ENCODE data around the gene NBEAL1. TPM values are rescaled to one million over a fixed set of nuclear protein-coding genes. Genes with fewer than 3 reads are reported as not detected.
"Not testable (repeated sequence)": the region's sequence is repeated elsewhere in the genome, so short reads cannot be mapped to it uniquely, and the experiment has no call there.

The NBEAL1 gene
- total RNA-seq, 1 donor from 2014 or later: 29.0 TPM

DNA sequence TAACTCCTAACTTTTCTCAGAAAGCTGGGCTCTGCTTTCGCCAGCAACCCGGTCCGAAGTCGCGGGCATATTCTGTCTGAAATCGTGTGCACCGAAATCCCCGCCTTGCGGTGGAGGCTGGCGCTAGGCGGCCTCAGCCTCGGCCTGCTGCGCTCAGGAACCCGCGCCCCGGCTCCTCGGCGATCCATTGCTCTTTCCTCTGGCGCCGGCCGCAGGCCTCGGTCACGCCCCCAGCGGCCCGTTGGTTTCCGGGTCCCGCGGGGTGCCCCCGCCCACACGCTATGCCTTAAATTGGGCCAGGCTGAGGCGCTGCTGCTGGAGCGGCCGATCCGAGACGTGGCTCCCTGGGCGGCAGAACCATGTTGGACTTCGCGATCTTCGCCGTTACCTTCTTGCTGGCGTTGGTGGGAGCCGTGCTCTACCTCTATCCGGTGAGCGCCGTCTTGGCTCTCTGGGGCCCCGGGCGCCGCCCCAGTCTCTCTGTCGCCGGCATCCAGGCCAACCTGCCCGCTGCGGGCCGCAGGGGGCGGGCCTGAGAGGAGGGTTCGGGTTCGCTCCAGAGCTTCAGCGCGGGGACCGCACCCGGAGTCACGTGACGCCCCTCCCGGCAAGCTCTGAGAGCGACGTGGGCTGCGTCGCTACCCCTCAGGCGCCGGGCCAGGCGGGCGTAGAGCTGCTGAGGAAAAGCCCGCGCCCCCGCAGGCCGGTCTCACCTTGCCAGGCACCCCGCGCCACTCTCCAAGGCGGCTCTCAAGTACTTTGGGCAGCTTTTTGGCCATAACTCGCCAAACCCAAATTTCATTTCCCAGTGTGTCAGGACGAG lies 224.2 kb downstream of the NBEAL1 start, which contains the start of gene CYP20A1:
CYP20A1 (plus strand) TSS at position 315 of the 823 bp plus-strand sequence; CDS start at position 360, 45 bp downstream.
- H3K4me3 Mint-ChIP-seq (ENCODE audit: unreplicated experiment): peak within 1 kb of the TSS; percentile 99
- peak within 1 kb of the TSS; percentile 99 for H3K27ac Mint-ChIP-seq (ENCODE audit: unreplicated experiment)
- TF ChIP-seq, protein P1, sequence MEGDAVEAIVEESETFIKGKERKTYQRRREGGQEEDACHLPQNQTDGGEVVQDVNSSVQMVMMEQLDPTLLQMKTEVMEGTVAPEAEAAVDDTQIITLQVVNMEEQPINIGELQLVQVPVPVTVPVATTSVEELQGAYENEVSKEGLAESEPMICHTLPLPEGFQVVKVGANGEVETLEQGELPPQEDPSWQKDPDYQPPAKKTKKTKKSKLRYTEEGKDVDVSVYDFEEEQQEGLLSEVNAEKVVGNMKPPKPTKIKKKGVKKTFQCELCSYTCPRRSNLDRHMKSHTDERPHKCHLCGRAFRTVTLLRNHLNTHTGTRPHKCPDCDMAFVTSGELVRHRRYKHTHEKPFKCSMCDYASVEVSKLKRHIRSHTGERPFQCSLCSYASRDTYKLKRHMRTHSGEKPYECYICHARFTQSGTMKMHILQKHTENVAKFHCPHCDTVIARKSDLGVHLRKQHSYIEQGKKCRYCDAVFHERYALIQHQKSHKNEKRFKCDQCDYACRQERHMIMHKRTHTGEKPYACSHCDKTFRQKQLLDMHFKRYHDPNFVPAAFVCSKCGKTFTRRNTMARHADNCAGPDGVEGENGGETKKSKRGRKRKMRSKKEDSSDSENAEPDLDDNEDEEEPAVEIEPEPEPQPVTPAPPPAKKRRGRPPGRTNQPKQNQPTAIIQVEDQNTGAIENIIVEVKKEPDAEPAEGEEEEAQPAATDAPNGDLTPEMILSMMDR (IDR thresholded peaks at IDR 0.05): peak; percentile 49
- H3K4me1 Mint-ChIP-seq (ENCODE audit: unreplicated experiment): peaks cover 22% of the 10 kb centered on the region
- no peaks in the 10 kb centered on the region for H3K9me3 Mint-ChIP-seq (ENCODE audit: unreplicated experiment)
- DNase-seq (ENCODE audit: extremely low spot score, unreplicated experiment): peak; percentile 99
- H3K36me3 Mint-ChIP-seq (ENCODE audit: unreplicated experiment): peaks cover 11% of the 10 kb centered on the region
- H3K27me3 Mint-ChIP-seq (ENCODE audit: unreplicated experiment): no peaks in the 10 kb centered on the region

DNA sequence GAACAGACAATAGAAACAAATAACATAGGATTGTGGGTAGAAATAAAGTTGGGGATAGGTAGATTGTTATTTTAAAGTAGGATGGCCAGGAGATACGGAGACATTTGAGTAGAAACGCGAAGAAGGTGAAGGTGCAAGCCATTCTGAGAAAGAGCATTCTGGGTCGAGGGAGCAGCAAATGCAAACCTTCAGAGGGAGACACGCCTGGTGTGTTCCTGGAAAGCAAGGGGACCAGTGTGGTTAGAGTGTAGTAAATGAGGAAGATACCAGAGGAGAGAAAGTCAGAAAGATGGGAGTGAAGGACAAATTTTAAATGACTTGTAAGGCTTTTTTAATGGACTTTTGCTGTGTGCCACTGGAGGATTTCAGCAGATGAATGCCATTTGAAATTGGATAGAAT lies 225.8 kb downstream of the NBEAL1 start:
- DNase-seq (ENCODE audit: extremely low spot score, unreplicated experiment): no peak
- no peaks in the 10 kb centered on the region for H3K9me3 Mint-ChIP-seq (ENCODE audit: unreplicated experiment)
- TF ChIP-seq, protein P1 (IDR thresholded peaks at IDR 0.05): no peak
- H3K36me3 Mint-ChIP-seq (ENCODE audit: unreplicated experiment): peaks cover 17% of the 10 kb centered on the region
- peak overlapping the region; percentile 99 for H3K4me3 Mint-ChIP-seq (ENCODE audit: unreplicated experiment)
- H3K27me3 Mint-ChIP-seq (ENCODE audit: unreplicated experiment): no peaks in the 10 kb centered on the region
- peak overlapping the region; percentile 99 for H3K27ac Mint-ChIP-seq (ENCODE audit: unreplicated experiment)
- H3K4me1 Mint-ChIP-seq (ENCODE audit: unreplicated experiment): peaks cover 22% of the 10 kb centered on the region

DNA sequence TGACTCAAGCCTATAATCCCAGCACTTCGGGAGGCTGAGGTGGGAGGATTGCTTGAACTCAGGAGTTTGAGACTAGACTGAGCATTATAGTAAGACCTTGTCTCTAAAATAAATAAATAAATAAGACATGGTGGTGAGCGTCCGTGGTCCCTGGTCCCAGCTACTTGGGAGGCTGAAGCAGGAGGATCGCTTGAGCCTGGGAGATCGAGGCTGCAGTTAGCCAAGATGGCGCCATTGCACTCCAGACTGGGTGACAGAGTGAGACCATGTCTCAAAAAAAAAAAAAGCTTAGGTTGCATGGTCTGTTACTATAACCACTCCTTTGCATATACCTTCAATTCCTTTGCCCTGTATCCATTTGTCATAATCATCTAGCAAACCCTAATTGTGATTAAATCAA lies 227.8 kb downstream of the NBEAL1 start:
- DNase-seq (ENCODE audit: extremely low spot score, unreplicated experiment): no peak
- TF ChIP-seq, protein P1 (IDR thresholded peaks at IDR 0.05): no peak
- peaks cover 22% of the 10 kb centered on the region for H3K4me1 Mint-ChIP-seq (ENCODE audit: unreplicated experiment)
- H3K9me3 Mint-ChIP-seq (ENCODE audit: unreplicated experiment): no peaks in the 10 kb centered on the region
- no peak overlapping the region for H3K27ac Mint-ChIP-seq (ENCODE audit: unreplicated experiment)
- no peaks in the 10 kb centered on the region for H3K27me3 Mint-ChIP-seq (ENCODE audit: unreplicated experiment)
- H3K4me3 Mint-ChIP-seq (ENCODE audit: unreplicated experiment): no peak overlapping the region
- peaks cover 27% of the 10 kb centered on the region for H3K36me3 Mint-ChIP-seq (ENCODE audit: unreplicated experiment)

DNA sequence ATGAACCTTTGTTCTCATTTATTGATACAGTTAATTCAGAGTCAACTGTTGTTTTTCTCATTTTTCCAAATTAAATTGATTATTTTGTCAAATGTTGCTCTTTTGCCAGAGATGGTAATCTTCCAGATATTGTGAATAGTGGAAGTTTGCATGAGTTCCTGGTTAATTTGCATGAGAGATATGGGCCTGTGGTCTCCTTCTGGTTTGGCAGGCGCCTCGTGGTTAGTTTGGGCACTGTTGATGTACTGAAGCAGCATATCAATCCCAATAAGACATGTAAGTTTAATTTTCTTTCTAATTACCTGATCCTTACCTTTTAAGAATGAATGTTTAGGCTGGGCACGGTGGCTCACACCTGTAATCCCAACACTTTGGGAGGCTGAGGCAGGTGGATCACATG lies 232.0 kb downstream of the NBEAL1 start:
- TF ChIP-seq, protein P1 (IDR thresholded peaks at IDR 0.05): no peak
- H3K9me3 Mint-ChIP-seq (ENCODE audit: unreplicated experiment): no peaks in the 10 kb centered on the region
- H3K27me3 Mint-ChIP-seq (ENCODE audit: unreplicated experiment): no peaks in the 10 kb centered on the region
- H3K27ac Mint-ChIP-seq (ENCODE audit: unreplicated experiment): no peak overlapping the region
- peaks cover 33% of the 10 kb centered on the region for H3K36me3 Mint-ChIP-seq (ENCODE audit: unreplicated experiment)
- H3K4me3 Mint-ChIP-seq (ENCODE audit: unreplicated experiment): no peak overlapping the region
- no peaks in the 10 kb centered on the region for H3K4me1 Mint-ChIP-seq (ENCODE audit: unreplicated experiment)
- no peak for DNase-seq (ENCODE audit: extremely low spot score, unreplicated experiment)

DNA sequence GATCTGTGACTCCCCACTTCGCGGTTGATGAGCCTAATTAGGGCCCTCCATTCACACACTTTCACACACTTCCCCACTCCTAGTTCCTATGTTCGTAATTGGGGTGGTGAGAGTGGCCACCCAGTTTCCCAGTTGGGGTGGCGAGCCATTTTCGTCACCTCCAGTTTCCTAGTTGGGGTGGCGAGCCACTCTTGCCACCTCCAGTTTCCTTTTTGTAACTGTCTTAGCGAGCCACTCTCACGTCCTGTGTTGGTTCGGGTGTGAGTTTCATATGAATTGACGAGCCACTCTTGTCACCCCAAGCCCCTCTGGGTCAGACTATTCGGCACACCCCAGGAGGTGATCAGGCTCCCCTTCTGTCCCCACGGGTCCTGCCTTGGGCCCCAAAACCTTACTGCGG lies 238.1 kb downstream of the NBEAL1 start:
- no peak overlapping the region for H3K4me3 Mint-ChIP-seq (ENCODE audit: unreplicated experiment)
- H3K27me3 Mint-ChIP-seq (ENCODE audit: unreplicated experiment): no peaks in the 10 kb centered on the region
- DNase-seq (ENCODE audit: extremely low spot score, unreplicated experiment): no peak
- TF ChIP-seq, protein P1 (IDR thresholded peaks at IDR 0.05): no peak
- H3K4me1 Mint-ChIP-seq (ENCODE audit: unreplicated experiment): no peaks in the 10 kb centered on the region
- H3K9me3 Mint-ChIP-seq (ENCODE audit: unreplicated experiment): no peaks in the 10 kb centered on the region
- peaks cover 33% of the 10 kb centered on the region for H3K36me3 Mint-ChIP-seq (ENCODE audit: unreplicated experiment)
- H3K27ac Mint-ChIP-seq (ENCODE audit: unreplicated experiment): no peak overlapping the region

DNA sequence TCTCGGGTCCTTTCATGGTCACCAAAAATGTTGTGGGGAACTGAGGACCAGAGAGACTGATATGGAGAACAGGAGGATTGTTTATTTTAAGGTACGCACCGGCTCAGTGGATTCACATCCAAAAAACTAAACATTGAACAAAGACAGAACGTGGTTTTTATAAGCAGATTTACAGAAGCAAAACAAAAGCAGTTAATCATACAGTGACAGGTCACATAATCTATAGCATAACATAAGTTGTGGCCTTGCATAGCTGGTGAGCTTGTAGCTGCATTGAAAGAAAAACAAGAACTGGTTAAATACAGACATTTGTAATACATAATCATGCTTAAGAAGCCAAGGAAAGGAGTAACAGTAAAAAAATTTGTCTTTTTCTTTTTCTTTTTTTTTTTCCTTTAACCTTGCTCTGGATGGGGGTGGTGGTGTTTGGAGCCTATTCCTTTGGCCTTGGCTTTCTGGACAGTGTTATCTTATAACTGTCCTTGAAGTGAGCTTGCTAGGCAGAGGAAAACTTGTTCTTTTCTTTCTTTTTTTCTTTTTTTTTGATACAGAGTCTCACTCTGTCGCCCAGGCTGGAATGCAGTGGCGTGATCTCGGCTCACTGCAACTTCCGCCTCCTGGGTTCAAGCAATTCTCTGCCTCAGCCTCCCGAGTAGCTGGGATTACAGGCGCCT lies 238.9 kb downstream of the NBEAL1 start:
- H3K36me3 Mint-ChIP-seq (ENCODE audit: unreplicated experiment): peaks cover 35% of the 10 kb centered on the region
- DNase-seq (ENCODE audit: extremely low spot score, unreplicated experiment); H3K4me1 Mint-ChIP-seq (ENCODE audit: unreplicated experiment): not testable (repeated sequence)

More for the DNA sequence above, 238.9 kb downstream of the NBEAL1 start:
- H3K4me3 Mint-ChIP-seq (ENCODE audit: unreplicated experiment); H3K27ac Mint-ChIP-seq (ENCODE audit: unreplicated experiment); H3K27me3 Mint-ChIP-seq (ENCODE audit: unreplicated experiment); H3K9me3 Mint-ChIP-seq (ENCODE audit: unreplicated experiment): not testable (repeated sequence)
